Urothelium cell line (cell line): Measurements from ENCODE around the gene PLA2G4E.

Experiments
- DNase-seq: peaks from one replicate; pipeline ENCODE4 v3.0.0; 2011; ENCODE audit warnings: low spot score, mixed read lengths
- FAIRE-seq: peaks from 2 replicates; lab custom pipeline; 2011; peaks lifted over from hg19 to GRCh38; lab: Jason Lieb, UNC

The PLA2G4E gene

DNA sequence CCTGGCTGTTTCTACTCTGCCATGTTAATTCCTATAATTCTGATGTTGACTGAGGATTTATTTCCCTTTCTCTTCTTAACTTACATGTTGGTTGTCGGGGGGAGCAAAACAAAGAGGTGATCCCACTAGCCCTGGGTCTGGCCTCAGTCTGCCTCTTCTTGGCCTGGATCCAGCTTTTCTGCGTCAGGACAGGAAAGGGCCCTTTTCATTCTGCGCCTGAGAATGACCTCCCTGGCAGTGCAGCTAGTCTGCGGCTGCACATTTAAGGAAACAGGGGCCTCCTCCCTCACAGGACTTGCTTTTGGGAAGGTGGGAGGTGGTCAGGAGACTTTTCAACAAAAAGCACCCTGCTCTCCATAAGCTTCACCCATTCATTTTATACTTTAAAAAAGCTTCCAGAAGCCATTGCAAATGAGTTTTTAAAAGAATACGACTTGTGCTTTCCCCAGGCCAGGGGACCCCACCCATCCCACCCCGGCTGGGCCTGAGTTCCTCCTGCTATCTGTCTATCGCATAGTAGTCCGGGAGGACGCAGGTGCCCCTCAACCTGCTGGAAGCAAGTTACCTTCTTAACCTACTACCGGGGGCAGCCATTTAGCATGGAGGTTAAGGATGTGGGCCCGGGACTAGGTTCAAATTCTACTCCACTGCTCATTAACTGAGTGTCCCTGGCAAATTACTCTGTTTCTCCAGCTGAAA, 27.2 kb downstream of the PLA2G4E start:
- DNase-seq = no peak
- FAIRE-seq = no peak

DNA sequence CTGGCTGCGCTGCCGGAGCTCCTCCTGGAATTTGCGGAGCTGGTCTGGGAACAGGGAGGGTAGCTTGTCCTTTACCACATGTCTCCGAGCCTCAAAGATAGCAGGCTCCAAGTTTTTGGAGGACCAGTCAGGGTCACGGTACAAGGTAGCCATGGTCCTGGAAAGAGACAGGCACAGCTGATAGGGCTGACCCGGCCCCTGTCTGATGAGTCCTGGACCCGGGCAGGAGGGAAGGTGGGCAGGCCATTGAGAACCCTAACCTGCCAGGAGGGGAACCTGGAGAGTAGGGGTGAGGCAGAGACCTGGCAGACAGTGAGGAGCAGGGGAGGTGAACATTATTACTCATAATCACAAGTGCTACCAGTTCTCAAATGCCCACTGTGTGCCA, 28.0 kb downstream of the PLA2G4E start:
- FAIRE-seq (no peak), DNase-seq (no peak)

DNA sequence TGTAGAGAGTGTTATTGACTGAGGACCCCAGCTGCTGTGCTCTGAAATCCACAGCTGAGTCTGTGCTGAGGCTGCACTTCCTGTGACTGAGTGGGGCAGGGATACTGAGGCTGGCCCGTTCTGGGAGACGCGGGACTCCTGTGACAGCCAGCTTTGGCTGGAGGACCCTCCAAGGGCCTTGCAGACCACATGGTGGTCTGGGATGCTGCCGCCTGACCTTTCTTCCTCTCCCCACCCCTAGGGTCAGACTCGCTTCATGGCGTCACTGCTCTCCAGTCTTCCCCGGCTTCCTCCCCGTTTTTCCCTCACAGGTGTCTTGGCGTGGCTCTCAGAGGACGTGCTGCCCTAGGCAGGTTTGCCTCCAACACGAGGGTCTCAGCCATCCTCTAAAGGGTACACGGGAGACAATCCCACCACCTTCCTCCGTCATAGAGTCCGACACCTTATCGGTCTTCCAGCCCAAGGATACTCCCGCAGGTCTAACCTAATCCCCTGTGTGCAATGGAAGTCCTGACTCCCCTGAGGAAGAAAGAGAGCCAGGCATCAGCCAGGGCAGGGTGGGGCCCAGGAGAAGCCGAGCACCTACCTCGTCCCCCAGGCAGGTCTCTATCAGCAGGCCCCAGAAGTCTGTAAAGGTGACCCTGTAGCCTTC, 28.6 kb downstream of the PLA2G4E start:
- DNase-seq (no peak), FAIRE-seq (no peak)

DNA sequence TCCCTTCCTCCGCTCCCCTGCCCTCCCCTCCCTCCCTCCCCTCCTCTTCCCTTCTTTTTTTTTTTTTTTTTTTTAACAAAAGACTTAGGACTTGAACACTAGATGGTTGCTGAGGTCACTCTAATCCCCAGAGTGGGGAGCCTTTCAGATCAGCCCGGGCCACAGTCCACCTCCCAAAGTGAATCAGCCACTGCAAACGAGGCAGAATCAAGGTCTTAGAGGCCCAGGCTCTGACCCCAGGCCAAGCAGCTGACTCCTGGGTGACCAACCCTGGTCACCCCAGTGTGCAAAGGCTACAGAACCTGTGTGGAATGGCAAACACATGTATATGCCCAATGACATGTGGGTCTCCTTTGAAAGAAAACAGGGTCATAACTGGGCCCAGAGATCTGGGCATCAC, 30.2 kb downstream of the PLA2G4E start:
- DNase-seq (no peak), FAIRE-seq (no peak)

DNA sequence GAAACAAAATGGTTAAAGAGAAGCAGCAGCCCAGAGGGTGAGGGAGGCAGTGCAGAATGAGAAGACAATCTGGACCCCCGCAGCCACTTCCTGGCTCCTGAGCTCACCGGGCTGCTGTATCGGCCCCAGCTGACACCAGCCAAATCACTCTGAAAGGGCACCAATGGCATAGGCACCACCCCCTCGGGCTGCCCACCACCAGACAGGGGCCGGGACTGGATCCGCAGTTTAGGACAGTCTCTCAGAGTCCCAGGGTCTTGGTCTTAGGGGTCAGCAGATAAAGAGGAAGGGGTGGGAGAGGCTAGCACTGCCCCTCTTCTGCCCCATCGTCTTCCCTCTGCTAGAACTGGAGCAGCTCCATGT, 30.6 kb downstream of the PLA2G4E start:
- FAIRE-seq = no peak
- DNase-seq = no peak

DNA sequence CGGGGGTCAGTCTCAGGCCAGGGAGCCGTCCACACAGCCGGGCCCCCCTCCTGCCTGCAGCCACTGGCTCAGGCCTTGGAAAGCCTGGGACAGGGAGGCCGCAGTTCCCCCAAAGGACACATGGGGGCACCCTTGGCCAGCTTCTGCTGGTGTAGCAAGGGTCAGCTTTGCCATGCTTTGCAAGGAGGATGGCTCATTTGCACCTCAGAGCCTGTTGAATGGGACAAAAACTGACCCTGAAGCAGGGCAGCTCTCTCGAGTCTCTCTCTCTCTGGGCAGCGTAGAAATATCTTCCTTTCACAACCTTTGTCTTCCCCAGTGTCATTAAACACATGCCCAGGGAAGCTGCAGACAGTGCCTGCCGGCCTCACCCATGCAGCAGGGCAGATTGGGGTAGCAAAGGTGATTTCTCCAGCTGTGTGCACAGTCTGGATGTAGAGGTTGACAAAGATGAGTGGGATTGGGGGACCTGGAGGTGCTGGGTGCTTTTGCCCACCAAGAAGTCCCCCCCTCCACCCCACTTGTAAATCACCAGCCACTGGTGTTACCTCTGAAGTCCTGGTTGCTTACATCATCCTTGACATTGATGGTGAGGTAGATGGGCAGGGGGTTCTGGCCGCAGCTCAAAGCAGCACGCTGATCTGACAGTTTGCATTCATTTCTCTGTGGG, 31.1 kb downstream of the PLA2G4E start:
- FAIRE-seq (no peak), DNase-seq (peak; percentile 87)

DNA sequence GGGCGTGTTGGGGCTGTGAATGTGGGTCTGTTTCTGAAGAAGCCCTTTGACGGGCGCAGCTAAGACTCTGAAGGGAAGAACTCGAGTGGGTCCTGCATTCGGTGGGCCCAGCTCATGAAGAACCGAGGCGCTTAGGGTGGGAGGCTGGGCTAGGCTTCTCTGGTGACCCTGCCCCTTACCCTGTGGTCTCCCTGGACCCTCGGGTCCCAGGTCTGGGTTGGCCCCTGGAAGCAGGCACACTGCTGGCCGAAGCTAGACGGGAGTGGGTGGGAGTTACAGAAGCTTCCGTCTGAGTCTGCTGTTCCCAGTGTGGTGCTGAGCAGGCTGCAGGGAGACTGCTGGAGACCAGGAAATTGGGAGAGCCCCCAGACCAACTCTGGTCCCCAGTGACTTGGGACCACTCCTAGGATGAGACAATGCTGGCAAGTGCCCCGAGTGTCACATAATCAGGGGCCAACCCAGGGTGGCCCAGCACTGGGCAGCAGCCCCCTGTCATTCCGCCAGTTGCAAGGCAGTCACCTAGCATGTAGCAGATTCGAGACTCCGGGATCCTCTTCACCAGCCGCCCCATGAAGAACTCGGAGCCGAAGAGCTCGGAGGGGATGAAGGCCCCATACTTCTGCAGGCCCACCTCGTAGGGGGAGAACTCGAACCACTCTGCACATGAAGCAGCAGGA, 31.8 kb downstream of the PLA2G4E start:
- no peak for DNase-seq
- no peak for FAIRE-seq

DNA sequence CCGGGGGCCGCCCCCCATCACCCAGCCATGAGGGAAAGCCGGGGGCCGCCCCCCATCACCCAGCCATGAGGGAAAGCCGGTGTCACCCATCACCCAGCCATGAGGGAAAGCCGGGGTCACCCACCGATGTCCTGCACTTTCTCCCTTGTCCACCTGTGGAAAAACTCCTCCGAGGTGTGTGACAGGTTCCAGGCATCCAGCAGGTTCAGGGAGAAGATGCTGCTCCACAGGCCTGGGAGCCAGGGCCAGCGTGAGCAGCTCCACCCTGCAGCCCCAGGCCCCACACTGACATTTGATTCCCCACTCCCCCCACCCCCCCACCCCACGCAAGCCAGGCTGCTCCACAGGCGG, 32.9 kb downstream of the PLA2G4E start:
- no peak for DNase-seq
- FAIRE-seq = no peak

DNA sequence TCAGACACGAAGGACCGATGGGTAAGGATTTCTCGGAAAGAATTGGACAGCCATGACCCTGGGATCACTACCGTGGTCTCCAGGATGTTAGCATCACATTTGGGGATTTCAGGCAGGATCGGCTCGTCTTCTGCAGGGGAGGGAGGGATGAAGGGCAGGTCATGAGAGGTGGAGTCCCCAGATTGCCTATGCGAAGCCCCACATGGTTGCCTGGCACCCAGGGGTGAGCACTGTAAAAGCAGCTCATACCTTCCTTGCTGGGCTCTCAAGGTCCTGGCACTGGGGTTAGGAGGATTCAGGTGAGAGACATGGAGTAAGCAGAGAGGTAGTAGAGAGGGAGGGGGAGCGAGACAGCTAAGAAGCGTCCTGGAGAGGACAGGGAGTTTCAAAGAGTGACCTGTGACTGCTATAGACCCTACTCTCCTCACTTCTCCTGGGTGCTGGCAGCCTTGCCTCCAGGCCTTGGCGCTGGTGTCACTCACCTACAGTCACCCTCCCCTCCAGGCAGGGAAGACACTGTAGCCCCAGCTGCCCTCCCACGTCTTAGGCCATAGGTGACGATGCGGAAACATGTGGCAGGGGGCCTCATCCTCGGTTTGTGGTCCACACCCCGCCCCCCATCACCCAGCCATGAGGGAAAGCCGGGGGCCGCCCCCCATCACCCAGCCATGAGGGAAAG, 33.5 kb downstream of the PLA2G4E start:
- FAIRE-seq (peak; percentile 20), DNase-seq (no peak)

DNA sequence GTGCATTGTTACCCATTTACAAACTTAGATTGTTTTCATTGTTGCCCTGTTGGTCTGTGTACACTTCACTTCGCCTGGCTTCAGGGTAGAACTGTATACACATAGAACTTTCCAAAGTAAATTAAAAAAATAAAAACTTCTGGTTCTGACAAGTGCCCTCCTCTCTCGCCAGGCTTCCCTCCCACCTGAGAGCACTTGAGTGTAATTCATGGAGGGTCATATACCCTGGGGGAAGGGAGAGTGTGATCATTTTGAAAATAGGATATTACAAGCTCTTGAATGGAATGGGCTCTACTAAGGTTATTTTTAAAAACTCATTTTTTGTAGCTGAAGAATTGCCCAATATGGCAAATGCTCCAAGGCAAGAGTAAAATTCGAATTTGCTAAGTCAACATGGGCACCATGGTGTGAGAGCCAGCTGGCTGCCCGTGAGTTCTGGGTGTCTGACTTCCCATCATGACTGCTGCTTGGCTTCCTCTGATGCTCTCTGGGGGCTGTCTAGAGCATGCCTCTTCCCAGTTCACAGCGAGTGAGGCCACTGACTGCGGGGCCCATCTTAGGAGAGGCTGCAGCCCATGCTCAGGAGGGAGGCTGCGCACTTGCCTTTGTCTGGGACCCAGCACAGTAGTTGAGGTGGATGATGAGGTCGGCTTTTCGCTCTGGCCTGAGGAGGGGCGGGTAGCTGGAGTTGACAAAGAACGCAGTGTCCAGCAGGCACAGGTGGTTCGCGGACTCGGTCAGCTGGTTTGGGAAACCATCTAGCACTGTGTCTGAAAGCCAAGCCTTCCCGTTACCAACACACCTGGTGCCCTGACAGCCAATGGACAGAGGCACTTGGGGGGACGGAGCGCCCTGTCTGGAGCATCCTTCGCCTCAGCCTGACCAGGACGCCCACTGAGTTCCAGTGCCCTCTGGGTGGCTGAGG, 35.3 kb downstream of the PLA2G4E start:
- DNase-seq (no peak), FAIRE-seq (no peak)

DNA sequence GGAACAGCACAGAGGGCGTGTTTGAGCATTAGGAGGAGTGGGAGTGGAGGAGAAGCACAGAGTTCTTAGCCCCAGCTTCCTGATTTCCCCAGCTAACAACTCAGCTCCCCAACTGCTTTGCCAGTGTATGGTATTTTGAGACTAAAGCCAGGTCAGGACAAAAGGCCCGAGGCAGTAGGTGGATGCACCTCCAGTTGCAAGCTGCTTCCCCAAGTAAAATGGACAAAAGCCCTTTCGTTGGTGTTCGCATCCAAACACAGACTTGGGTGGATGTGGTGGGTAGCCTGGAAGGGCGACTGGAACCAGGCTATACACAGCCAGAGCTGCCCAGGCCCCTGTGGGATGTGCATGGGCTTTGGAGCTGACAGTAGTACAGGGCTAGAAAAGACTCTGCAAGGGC, 36.2 kb downstream of the PLA2G4E start:
- no peak for DNase-seq
- peak; percentile 9 for FAIRE-seq

DNA sequence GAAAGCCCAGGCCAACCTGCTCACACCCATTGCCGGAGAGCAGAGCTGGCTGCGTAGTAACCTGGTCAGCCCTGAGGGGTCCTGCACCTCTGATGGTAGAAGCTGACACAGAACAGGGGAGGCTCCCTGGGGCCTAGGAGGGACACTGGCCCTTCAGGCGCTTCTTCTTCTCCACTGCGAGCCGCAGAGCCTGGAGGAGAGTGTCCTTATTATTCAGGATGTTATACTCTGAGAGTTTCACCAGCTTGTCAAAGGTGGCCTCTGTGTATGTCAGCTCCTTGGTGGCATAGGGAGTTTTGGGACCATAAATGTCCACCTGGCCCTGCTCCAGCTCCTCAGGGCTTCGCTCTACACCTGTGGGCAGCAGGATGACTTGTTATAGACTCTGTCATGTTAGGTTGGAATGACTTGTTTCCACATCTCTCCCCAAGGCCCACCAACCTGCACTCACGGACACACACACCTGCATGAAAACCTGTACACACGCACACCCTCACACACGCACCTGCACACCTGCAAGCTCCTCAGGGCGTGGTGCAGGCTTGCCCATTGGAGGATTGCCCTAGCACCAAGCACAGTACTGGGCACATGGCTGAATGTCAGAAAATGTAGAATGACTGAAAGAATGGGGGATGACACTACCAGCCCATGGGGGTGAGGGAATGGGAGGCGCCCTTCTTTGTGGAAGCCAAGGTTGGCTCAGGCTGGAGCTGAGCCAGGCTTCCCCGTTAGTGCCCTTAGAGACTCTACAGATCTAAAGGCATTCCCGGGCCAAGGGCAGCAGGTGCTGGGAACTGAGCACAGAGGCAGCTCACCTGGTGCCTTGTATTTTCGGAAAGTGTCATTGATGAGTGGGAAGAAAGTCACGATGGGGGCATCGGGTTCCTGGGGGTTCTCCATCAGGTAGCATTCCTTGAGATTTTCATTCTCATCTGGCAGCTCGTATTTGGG, 36.9 kb downstream of the PLA2G4E start:
- FAIRE-seq = no peak

DNA sequence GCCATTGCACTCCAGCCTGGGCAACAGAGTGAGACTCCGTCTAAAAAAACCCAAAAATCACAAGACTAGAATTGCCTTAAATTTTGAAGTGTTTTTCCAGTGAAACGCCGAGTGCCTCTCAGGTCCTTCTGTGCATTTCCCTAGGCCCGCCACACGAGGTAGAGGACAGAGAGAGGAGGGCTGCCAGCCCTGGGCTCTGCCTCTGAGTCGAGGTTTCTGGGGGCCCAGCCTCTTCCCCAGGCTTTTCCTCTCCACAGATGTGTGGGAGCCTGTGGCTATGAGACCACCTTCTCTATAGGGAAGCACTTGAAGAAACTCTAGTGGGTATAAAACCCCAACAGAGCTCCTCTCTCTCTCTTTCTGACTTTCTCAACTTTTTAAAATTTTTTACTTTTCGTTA, 37.6 kb downstream of the PLA2G4E start:
- no peak for FAIRE-seq

More for the DNA sequence above, 36.9 kb downstream of the PLA2G4E start:
- DNase-seq = no peak

DNA sequence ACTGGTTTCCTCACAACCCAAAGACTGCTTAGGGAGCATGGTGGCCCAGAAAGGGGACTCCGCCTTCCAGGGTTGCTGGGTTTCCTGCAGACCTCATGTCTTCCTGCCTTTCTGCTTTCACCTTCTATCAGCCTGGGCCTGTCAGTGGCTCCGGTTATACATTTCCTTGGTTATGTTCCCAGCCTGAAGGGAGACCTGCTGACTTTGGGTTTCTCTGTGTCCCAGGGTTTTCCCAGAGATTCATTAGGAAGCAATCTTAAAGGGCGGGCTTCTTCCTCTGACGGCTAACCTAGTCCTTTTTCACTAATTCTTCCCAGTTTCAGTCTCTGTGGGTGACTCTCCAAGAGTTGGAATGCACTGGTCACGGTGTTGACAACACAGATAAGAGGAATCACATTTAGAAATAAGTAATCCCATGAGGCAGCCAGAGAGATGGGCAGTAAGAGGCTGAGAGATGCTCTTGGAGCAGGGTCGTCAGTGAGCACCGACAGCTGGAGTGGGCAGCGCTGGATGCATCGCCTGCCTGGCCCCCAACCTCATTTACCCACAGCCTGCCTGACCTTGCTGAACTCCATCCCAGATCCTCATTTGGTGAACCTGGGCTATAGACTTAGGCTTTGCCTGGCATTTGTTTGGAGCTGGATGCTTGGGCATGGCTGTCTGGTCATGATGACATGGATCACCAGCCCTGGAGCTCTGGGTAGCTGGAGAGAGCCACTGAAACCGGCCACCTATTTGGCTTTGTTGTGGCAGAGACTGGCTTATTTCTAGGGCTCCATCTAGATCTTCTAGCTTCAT, 38.5 kb downstream of the PLA2G4E start:
- DNase-seq (no peak), FAIRE-seq (no peak)

More for the DNA sequence above, 37.6 kb downstream of the PLA2G4E start:
- DNase-seq = no peak

DNA sequence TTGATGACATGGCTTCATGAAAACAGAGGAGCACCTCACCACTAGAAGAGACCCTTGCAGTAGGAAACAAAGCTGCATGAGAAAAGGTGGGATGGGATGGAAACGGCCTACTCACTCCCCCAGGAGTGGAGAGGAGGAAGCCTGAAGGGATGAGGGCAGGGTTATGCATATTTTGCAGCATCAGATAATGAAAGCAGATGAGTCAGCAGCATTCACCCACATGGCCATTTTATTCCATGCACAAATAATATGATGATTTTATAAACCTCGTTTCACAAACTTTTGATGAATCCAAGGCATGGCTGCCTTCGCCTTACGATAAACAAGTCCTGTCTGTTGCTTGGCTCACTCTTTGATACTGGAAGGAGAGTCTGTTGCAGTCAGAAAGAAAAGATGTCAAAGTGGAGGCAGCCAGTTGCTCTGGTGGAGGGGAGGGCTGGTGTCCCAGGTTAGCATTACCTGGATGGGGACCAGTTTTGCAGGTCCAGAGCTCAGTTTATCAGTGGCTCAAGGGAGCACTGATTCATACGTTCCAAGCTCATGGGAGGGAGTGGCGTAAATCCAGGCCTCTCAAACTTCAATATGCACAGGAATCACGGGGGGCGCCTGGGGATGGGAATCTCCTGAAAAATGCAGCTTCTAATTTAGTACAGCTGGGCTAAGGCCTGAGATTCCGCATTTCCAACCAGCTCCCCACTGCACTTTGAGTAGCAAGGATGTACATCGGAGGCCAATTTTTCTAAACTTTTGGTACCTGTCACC, 39.3 kb downstream of the PLA2G4E start:
- no peak for FAIRE-seq

DNA sequence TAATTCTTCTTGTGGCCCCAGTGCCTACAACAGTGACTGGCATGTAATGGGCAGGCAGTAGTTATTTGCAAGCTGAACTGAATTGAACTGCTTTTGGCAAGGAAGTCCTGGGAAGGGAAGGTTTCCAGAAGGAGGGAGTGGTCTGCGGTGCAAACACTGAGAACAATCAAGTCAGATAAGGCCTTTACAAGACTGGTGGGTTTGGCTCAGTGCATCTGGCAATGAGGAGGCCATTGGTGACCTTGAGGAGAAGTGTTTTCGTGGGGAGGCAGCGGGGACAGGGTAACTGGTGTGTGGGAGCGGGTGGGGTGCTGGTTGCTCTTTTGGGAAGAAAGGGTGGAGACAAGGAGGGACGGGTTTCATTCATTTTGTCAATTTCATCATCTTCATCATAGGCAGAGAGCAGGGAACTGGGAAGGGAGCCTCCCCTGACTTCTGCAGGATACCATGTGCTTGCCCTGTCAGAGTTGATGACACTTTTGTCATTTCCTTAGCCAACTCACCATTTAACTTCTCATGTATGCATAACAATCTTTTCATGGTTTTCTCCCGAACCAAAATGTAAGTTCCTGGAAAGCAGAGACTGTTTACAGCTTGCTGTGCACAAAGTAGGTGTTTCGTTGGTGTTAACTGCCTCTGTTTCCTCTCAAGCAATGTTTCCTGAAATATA, 40.1 kb downstream of the PLA2G4E start:
- no peak for DNase-seq
- no peak for FAIRE-seq

More for the DNA sequence above, 39.3 kb downstream of the PLA2G4E start:
- DNase-seq = no peak
